ENCODE data around the gene IL9R. TPM values are rescaled to one million over a fixed set of nuclear protein-coding genes. Genes with fewer than 3 reads are reported as not detected.
"Not testable (repeated sequence)": the region's sequence is repeated elsewhere in the genome, so short reads cannot be mapped to it uniquely, and the experiment has no call there.

Gene IL9R
- total RNA-seq, 2 experiments from 2014 or later = 65.3 to 67.2 TPM

- H3K4me1 Mint-ChIP-seq = peaks cover 24% of the 10 kb centered on the region
- peaks cover 20% of the 10 kb centered on the region for H3K9me3 Mint-ChIP-seq
- H3K27ac Mint-ChIP-seq, H3K27me3 Mint-ChIP-seq, DNase-seq, H3K4me3 Mint-ChIP-seq, CTCF ChIA-PET, POLR2A ChIA-PET: not testable (repeated sequence)
- peaks cover 10% of the 10 kb centered on the region for H3K36me3 Mint-ChIP-seq (ENCODE audit: low read depth)
Measured at GRCh38 chrX:155971658-155972057, 25.8 kb upstream of the IL9R start.

DNA sequence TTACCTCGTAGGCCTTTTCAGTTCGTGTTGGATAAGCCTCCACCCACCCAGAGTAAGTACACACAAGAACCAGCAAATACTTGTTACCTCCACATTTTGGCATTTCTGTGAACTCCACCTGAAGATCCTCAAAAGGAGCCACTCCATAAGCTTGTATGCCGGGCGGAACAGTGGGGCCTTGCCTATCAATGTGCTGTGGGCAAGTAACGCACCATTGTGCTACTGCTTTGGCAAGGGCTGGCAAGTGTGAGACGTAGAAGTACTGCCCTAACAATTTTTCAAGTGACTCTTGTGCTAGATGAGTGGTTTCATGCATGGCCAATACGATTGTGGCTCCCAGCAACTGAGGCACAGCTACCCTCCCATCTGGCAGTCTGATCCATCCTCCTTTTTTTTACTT lies 25.3 kb upstream of the IL9R start:
- DNase-seq, H3K4me3 Mint-ChIP-seq, H3K27me3 Mint-ChIP-seq, POLR2A ChIA-PET, CTCF ChIA-PET, H3K27ac Mint-ChIP-seq: not testable (repeated sequence)
- H3K4me1 Mint-ChIP-seq = peaks cover 19% of the 10 kb centered on the region
- H3K9me3 Mint-ChIP-seq = peaks cover 20% of the 10 kb centered on the region
- peaks cover 10% of the 10 kb centered on the region for H3K36me3 Mint-ChIP-seq (ENCODE audit: low read depth)

- H3K9me3 Mint-ChIP-seq = peaks cover 10% of the 10 kb centered on the region
- no peaks in the 10 kb centered on the region for H3K27me3 Mint-ChIP-seq
- no peak for DNase-seq
- POLR2A ChIA-PET = no interaction called here
- H3K4me3 Mint-ChIP-seq = no peak overlapping the region
- peaks cover 2% of the 10 kb centered on the region for H3K4me1 Mint-ChIP-seq
- no peaks in the 10 kb centered on the region for H3K36me3 Mint-ChIP-seq (ENCODE audit: low read depth)
- H3K27ac Mint-ChIP-seq = no peak overlapping the region
- CTCF ChIA-PET = no interaction called here
Measured at GRCh38 chrX:155983326-155983725, 14.2 kb upstream of the IL9R start.

DNA sequence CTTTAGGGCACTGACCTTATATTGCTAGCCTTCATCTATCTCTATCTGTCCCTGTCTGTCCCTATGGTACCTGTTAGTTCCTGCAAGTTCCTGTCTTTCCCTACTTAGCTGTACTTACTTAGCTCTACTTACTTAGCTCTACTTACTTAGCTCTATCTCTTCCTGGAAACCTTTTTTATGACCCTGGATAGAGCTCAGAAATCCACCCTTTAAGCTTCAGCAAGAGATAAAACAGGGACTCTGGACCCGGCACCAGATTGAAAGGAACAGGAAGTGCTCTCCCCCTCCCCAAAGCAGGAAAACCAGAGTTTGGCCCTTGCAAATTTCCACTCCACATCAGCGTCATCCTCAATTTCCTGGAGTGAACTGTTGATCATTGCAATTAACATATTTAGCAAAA lies 12.3 kb upstream of the IL9R start:
- ChIA-PET POLR2A (no interaction called here), CTCF (no interaction called here)
- H3K9me3 Mint-ChIP-seq = peaks cover 13% of the 10 kb centered on the region
- no peak overlapping the region for H3K4me3 Mint-ChIP-seq
- no peak overlapping the region for H3K27ac Mint-ChIP-seq
- H3K27me3 Mint-ChIP-seq = peaks cover 3% of the 10 kb centered on the region
- H3K36me3 Mint-ChIP-seq (ENCODE audit: low read depth) = no peaks in the 10 kb centered on the region
- no peak for DNase-seq
- no peaks in the 10 kb centered on the region for H3K4me1 Mint-ChIP-seq

DNA sequence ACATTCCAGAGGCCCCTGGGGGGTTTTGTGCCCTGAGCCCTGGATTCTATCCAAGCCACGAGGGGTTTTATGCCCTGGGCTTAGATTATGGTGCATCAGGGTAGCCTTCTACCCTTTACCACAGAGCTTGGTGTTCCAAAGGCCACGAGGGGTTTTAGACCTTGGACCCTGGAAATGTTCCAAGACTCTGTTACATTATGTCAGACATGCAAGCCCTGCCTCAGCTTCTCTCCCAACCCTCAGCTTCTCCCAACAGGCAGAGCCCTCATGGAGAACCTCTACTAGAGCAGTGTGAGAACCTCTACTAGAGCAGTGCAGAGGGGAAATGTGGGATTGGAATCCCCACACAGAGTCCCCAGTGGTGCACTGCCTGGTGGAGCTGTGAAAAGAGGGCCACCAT lies 10.5 kb upstream of the IL9R start:
- H3K27ac Mint-ChIP-seq; POLR2A ChIA-PET; H3K4me3 Mint-ChIP-seq; DNase-seq; H3K36me3 Mint-ChIP-seq (ENCODE audit: low read depth); CTCF ChIA-PET; H3K4me1 Mint-ChIP-seq; H3K27me3 Mint-ChIP-seq: not testable (repeated sequence)
- peaks cover 10% of the 10 kb centered on the region for H3K9me3 Mint-ChIP-seq

DNA sequence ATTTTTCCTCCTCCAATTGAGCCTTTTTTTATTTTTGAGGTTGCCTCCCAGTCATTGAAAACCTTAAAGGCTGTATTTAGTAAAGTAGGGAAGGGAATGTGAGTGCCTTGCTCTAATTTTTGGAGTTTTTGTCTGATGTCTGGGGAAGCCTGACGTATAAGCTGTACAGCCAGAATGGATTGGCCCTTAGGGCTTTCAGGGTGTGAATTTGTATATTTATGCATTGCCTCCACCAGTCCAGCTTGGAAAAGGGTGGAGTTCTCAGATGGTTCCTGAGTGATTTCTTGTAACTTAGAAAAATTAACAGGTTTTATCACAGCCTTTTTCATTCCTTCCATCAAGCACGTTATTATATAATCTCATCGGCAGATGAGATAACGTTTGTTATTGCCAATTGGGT lies 8.6 kb upstream of the IL9R start:
- H3K4me1 Mint-ChIP-seq = no peaks in the 10 kb centered on the region
- POLR2A ChIA-PET = no interaction called here
- CTCF ChIA-PET = no interaction called here
- peaks cover 3% of the 10 kb centered on the region for H3K9me3 Mint-ChIP-seq
- no peak overlapping the region for H3K4me3 Mint-ChIP-seq
- H3K27ac Mint-ChIP-seq = no peak overlapping the region
- H3K27me3 Mint-ChIP-seq = peaks cover 5% of the 10 kb centered on the region
- DNase-seq = no peak
- no peaks in the 10 kb centered on the region for H3K36me3 Mint-ChIP-seq (ENCODE audit: low read depth)

DNA sequence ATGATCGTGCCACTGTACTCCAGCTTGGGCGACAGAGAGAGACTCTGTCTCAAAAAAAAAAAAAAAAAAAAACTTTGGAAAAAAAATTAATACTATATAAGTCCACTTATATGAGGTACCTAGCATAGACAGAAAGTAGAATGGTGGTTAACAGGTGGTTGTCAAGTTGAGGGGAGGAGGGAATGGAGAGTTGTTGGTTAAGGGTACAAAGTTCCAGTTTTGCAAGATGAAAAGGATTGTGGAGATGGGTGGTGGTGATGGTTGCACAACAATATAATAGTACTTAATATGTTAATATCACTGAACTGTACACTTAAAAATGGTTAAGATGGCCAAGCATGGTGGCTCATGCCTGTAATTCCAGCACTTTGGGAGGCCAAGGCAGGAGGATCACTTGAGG lies 4.1 kb upstream of the IL9R start:
- peaks cover 5% of the 10 kb centered on the region for H3K27me3 Mint-ChIP-seq
- H3K4me3 Mint-ChIP-seq = no peak overlapping the region
- ChIA-PET POLR2A (no interaction called here), CTCF (no interaction called here)
- no peak overlapping the region for H3K27ac Mint-ChIP-seq
- no peak for DNase-seq
- peaks cover 3% of the 10 kb centered on the region for H3K9me3 Mint-ChIP-seq
- H3K36me3 Mint-ChIP-seq (ENCODE audit: low read depth) = peaks cover 5% of the 10 kb centered on the region
- H3K4me1 Mint-ChIP-seq = peaks cover 31% of the 10 kb centered on the region

DNA sequence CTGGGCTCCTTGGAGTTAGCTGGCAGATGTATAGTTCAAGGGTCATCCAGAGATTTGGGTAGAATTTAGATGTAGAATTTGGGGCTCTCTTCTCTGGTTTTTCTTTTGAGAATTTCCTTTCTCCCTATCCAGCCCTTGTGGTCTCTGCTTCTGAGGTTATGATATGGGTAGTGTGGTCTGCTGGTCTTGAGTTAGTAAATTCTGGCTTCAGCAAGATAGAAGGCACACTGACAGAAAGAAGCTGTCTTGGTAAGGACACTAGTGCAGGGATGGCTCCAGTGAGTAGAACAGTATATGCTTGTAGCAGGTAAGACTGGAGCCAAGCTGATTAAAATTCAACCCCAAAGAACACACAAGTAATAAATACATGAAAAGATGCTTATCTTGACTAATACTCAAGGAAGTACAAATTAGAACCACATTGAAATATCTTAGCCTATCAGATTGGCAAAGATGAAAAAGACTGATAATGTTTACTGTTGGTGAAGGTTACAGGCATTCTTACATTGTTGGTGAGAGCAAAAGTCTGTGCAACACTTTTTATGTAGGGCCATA lies 2.1 kb upstream of the IL9R start:
- peaks cover 48% of the 10 kb centered on the region for H3K4me1 Mint-ChIP-seq
- ChIA-PET CTCF (no interaction called here), POLR2A (no interaction called here)
- peaks cover 15% of the 10 kb centered on the region for H3K36me3 Mint-ChIP-seq (ENCODE audit: low read depth)
- no peak overlapping the region for H3K4me3 Mint-ChIP-seq
- peak overlapping the region; percentile 34 for H3K27ac Mint-ChIP-seq
- DNase-seq = no peak
- H3K9me3 Mint-ChIP-seq = no peaks in the 10 kb centered on the region
- H3K27me3 Mint-ChIP-seq = peaks cover 2% of the 10 kb centered on the region

DNA sequence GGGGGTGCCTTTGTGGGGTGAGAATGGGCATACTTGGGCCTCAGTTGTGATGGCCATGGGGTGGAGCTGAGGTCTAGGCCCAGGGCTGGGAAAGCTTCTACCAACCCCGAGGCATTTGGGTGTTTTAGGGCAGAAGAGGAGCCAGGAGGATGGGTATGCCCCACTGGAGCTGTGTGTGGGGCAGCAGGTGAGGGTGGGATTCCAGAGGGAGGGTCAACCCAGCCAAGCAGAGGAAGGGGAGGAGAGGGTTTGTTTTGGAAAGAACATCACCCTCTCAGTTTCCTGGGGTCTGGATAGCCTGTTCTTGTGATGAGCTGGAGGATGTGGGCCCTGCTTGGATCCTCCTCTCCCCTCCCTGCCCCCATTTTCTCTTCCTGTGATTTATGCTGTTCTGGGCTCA lies 620 bp downstream of the IL9R start:
- H3K9me3 Mint-ChIP-seq = no peaks in the 10 kb centered on the region
- CTCF ChIA-PET = no interaction called here
- peaks cover 73% of the 10 kb centered on the region for H3K4me1 Mint-ChIP-seq
- no peaks in the 10 kb centered on the region for H3K27me3 Mint-ChIP-seq
- no peak for DNase-seq
- H3K36me3 Mint-ChIP-seq (ENCODE audit: low read depth) = peaks cover 27% of the 10 kb centered on the region
- H3K4me3 Mint-ChIP-seq = peak overlapping the region; percentile 85
- peak overlapping the region; percentile 91 for H3K27ac Mint-ChIP-seq
- POLR2A ChIA-PET = no interaction called here

- Mint-ChIP-seq H3K27ac (peak overlapping the region; percentile 91), H3K36me3 (ENCODE audit: low read depth) (peaks cover 32% of the 10 kb centered on the region), H3K4me1 (peaks cover 81% of the 10 kb centered on the region), H3K9me3 (no peaks in the 10 kb centered on the region), H3K27me3 (no peaks in the 10 kb centered on the region), H3K4me3 (peak overlapping the region; percentile 85)
- CTCF ChIA-PET = no interaction called here
- no peak for DNase-seq
- POLR2A ChIA-PET = no interaction called here
Measured at GRCh38 chrX:155998761-155999510, 1.4 kb downstream of the IL9R start.

DNA sequence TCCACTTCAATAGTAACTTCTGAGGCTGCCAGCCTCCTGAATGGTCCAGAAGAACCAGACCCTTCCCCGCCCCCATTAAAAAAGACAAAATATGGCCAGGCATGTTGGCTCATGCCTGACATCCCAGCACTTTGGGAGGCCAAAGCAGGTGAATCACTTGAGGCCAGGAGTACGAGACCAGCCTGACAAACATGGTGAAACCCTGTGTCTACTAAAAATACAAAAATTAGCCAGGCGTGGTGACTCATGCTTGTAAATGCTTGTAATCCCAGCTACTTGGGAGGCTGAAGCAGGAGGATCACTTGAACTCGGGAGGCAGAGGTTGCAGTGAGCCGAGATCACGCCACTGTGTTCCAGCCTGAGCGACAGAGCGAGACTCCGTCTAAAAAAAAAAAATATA lies 2.3 kb downstream of the IL9R start:
- H3K4me1 Mint-ChIP-seq = peaks cover 85% of the 10 kb centered on the region
- H3K9me3 Mint-ChIP-seq, CTCF ChIA-PET, H3K27me3 Mint-ChIP-seq, POLR2A ChIA-PET, DNase-seq: not testable (repeated sequence)
- H3K4me3 Mint-ChIP-seq = peak overlapping the region; percentile 85
- H3K27ac Mint-ChIP-seq = peak overlapping the region; percentile 91
- H3K36me3 Mint-ChIP-seq (ENCODE audit: low read depth) = peaks cover 36% of the 10 kb centered on the region

- peak overlapping the region; percentile 91 for H3K27ac Mint-ChIP-seq
- no peaks in the 10 kb centered on the region for H3K9me3 Mint-ChIP-seq
- peaks cover 83% of the 10 kb centered on the region for H3K4me1 Mint-ChIP-seq
- no peak for DNase-seq
- H3K4me3 Mint-ChIP-seq = peak overlapping the region; percentile 69
- H3K27me3 Mint-ChIP-seq = no peaks in the 10 kb centered on the region
- POLR2A ChIA-PET = no interaction called here
- CTCF ChIA-PET = no interaction called here
- H3K36me3 Mint-ChIP-seq (ENCODE audit: low read depth) = peaks cover 41% of the 10 kb centered on the region
Measured at GRCh38 chrX:156000361-156000926, 2.9 kb downstream of the IL9R start.

- peaks cover 77% of the 10 kb centered on the region for H3K4me1 Mint-ChIP-seq
- CTCF ChIA-PET = no interaction called here
- H3K27ac Mint-ChIP-seq = peak overlapping the region; percentile 91
Measured at GRCh38 chrX:156001001-156001666, 3.6 kb downstream of the IL9R start.

DNA sequence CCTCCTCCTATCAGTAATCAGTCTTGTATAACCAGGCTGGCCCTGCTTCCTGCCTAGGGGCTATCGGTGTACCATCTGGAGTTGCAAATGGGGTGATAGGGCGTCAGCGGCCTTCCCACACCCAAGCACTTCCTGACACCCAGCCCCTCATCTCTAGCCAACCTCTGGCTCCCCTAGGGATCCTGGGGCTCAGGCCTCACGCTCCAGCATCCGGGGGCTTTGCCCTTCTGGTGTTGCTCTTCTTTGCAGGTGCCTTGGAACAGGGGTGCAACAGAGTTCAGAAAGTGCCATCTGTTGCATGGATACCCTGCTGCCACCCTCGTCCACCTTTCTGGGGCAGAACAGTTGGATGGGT lies 4.1 kb downstream of the IL9R start:
- no peaks in the 10 kb centered on the region for H3K27me3 Mint-ChIP-seq
- H3K27ac Mint-ChIP-seq = peak overlapping the region; percentile 91
- H3K36me3 Mint-ChIP-seq (ENCODE audit: low read depth) = peaks cover 43% of the 10 kb centered on the region
- H3K4me1 Mint-ChIP-seq = peaks cover 75% of the 10 kb centered on the region
- H3K4me3 Mint-ChIP-seq = peak overlapping the region; percentile 69
- ChIA-PET CTCF (no interaction called here), POLR2A (no interaction called here)
- H3K9me3 Mint-ChIP-seq = no peaks in the 10 kb centered on the region
- peak; percentile 46 for DNase-seq

More at GRCh38 chrX:156001001-156001666, 3.6 kb downstream of the IL9R start:
- no peaks in the 10 kb centered on the region for H3K27me3 Mint-ChIP-seq
- POLR2A ChIA-PET = no interaction called here
- peaks cover 43% of the 10 kb centered on the region for H3K36me3 Mint-ChIP-seq (ENCODE audit: low read depth)
- DNase-seq = no peak
- peak overlapping the region; percentile 69 for H3K4me3 Mint-ChIP-seq
- H3K9me3 Mint-ChIP-seq = no peaks in the 10 kb centered on the region

All from activated CD4-positive, alpha-beta memory T cell treated with anti-CD3 and anti-CD28 coated beads, Interleukin-2, amount 10 ng/mL, durations not matched to agents 7 days and 5 days (primary cell).